Measurements from ENCODE around the gene FHIP2A.

The FHIP2A gene

GRCh38 chr10:114821915-114822443 is 399 bp downstream of the FHIP2A start:
- Histone ChIP-seq H3K9ac (ENCODE audit: low read length) (peak overlapping the region; percentile 95), H2AFZ (ENCODE audit: low read length) (peak overlapping the region; percentile 91; the same call in 1 of the 2 replicates), H3K9me3 (ENCODE audit: low read length) (no peaks in the 10 kb centered on the region), H3K36me3 (ENCODE audit: insufficient read depth, low read length) (no peaks in the 10 kb centered on the region), H3K4me1 (ENCODE audit: insufficient read depth, low read length, severe bottlenecking) (peaks cover 11% of the 10 kb centered on the region), H3K9me2 (ENCODE audit: low read depth, low read length) (no peaks in the 10 kb centered on the region), H3K27me3 (ENCODE audit: insufficient read depth, low read length) (peaks cover 7% of the 10 kb centered on the region; the same call in 1 of the 2 replicates), H3K27ac (ENCODE audit: low read depth, low read length, poor library complexity, severe bottlenecking) (no peak overlapping the region), H3K79me2 (ENCODE audit: insufficient read depth, low read length) (no peaks in the 10 kb centered on the region), H3K4me3 (ENCODE audit: low read depth, low read length, poor library complexity, severe bottlenecking) (peak overlapping the region; percentile 84), H3K4me2 (ENCODE audit: low read length) (peak overlapping the region; percentile 98), H4K20me1 (ENCODE audit: insufficient read depth, low read length) (no peaks in the 10 kb centered on the region), H3F3A (ENCODE audit: insufficient read depth, low read length) (no peaks in the 10 kb centered on the region)
- TF ChIP-seq EZH2 (IDR thresholded peaks at IDR 0.05; ENCODE audit: borderline replicate concordance, low read length) = no peak
- TF ChIP-seq, protein P1, sequence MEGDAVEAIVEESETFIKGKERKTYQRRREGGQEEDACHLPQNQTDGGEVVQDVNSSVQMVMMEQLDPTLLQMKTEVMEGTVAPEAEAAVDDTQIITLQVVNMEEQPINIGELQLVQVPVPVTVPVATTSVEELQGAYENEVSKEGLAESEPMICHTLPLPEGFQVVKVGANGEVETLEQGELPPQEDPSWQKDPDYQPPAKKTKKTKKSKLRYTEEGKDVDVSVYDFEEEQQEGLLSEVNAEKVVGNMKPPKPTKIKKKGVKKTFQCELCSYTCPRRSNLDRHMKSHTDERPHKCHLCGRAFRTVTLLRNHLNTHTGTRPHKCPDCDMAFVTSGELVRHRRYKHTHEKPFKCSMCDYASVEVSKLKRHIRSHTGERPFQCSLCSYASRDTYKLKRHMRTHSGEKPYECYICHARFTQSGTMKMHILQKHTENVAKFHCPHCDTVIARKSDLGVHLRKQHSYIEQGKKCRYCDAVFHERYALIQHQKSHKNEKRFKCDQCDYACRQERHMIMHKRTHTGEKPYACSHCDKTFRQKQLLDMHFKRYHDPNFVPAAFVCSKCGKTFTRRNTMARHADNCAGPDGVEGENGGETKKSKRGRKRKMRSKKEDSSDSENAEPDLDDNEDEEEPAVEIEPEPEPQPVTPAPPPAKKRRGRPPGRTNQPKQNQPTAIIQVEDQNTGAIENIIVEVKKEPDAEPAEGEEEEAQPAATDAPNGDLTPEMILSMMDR (IDR thresholded peaks at IDR 0.05; ENCODE audit: low read length) = no peak; the same call in 1 of the 2 replicates

DNA sequence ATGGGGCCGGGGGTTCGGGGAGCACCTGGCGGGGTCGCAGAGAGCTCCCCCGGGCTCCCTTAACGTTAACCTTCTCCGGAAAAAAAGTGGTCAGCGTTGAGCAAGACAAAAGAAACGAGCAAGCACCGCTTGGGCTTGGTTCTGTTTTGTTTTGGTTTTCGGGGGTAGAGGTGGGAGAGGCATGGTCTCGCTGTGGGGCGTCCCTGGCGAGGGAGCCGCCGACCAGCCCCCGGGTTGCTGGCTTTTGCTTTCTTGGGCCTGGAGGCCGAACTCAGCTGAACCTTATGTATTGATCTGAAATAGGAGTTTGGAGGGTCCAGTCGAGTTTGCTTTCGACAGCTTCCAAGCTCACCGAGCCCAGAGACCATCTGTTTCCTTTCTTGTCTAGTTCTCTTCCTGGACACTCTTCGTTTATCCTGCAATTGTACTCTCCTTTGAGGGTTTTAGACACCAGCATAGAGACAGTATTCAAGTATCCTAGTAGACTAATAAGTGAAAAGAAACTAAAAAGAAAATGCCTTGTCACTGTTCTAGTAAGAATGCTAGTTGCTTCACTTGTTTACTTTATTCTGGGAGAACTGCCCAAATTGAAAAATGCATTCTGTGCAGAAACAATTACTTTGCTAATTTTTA is 980 bp downstream of the FHIP2A start:
- Histone ChIP-seq H2AFZ (ENCODE audit: low read length) (0 out of 2 replicates have a peak overlapping the region, but pooled peaks have one; percentile 6), H4K20me1 (ENCODE audit: insufficient read depth, low read length) (no peaks in the 10 kb centered on the region), H3K9me3 (ENCODE audit: low read length) (no peaks in the 10 kb centered on the region), H3K9ac (ENCODE audit: low read length) (peak overlapping the region; percentile 95), H3K4me1 (ENCODE audit: insufficient read depth, low read length, severe bottlenecking) (peaks cover 11% of the 10 kb centered on the region), H3K4me3 (ENCODE audit: low read depth, low read length, poor library complexity, severe bottlenecking) (peak overlapping the region; percentile 84), H3K9me2 (ENCODE audit: low read depth, low read length) (no peaks in the 10 kb centered on the region), H3K79me2 (ENCODE audit: insufficient read depth, low read length) (no peaks in the 10 kb centered on the region), H3K4me2 (ENCODE audit: low read length) (peak overlapping the region; percentile 98), H3K36me3 (ENCODE audit: insufficient read depth, low read length) (no peaks in the 10 kb centered on the region), H3K27me3 (ENCODE audit: insufficient read depth, low read length) (peaks cover 7% of the 10 kb centered on the region; the same call in 1 of the 2 replicates), H3F3A (ENCODE audit: insufficient read depth, low read length) (no peaks in the 10 kb centered on the region), H3K27ac (ENCODE audit: low read depth, low read length, poor library complexity, severe bottlenecking) (peak overlapping the region; percentile 38)
- TF ChIP-seq, protein P1 (IDR thresholded peaks at IDR 0.05; ENCODE audit: low read length) = no peak
- TF ChIP-seq EZH2 (IDR thresholded peaks at IDR 0.05; ENCODE audit: borderline replicate concordance, low read length) = no peak

DNA sequence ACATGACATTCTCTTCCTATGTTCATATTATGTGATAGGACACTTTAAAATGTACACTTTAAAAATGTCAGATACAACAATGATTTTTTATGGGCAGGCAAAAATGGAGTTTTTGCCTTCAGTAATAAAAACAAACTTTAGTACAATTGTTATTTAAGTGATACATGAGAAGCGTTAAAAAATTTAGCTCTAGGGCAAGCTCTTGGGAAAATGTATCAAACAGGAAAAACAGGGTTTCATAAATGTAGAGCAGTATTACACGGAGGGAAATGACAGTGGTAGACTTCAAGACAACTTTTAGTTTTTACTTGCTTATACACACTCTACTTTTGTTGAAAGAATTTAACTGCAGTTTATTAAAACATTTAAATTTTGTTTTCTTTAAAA is 1.5 kb downstream of the FHIP2A start:
- Histone ChIP-seq H3K9me3 (ENCODE audit: low read length) (no peaks in the 10 kb centered on the region), H3K4me3 (ENCODE audit: low read depth, low read length, poor library complexity, severe bottlenecking) (peak overlapping the region; percentile 84), H3K9me2 (ENCODE audit: low read depth, low read length) (no peaks in the 10 kb centered on the region), H3F3A (ENCODE audit: insufficient read depth, low read length) (no peaks in the 10 kb centered on the region), H2AFZ (ENCODE audit: low read length) (0 out of 2 replicates have a peak overlapping the region, but pooled peaks have one; percentile 1), H3K36me3 (ENCODE audit: insufficient read depth, low read length) (no peaks in the 10 kb centered on the region), H3K9ac (ENCODE audit: low read length) (peak overlapping the region; percentile 95), H4K20me1 (ENCODE audit: insufficient read depth, low read length) (no peaks in the 10 kb centered on the region), H3K4me2 (ENCODE audit: low read length) (peak overlapping the region; percentile 98), H3K4me1 (ENCODE audit: insufficient read depth, low read length, severe bottlenecking) (peaks cover 11% of the 10 kb centered on the region), H3K27ac (ENCODE audit: low read depth, low read length, poor library complexity, severe bottlenecking) (peak overlapping the region; percentile 38), H3K27me3 (ENCODE audit: insufficient read depth, low read length) (peaks cover 3% of the 10 kb centered on the region; the same call in 1 of the 2 replicates), H3K79me2 (ENCODE audit: insufficient read depth, low read length) (no peaks in the 10 kb centered on the region)
- TF ChIP-seq EZH2 (IDR thresholded peaks at IDR 0.05; ENCODE audit: borderline replicate concordance, low read length) = no peak
- TF ChIP-seq, protein P1 (IDR thresholded peaks at IDR 0.05; ENCODE audit: low read length) = no peak
